Liver (tissue), 3 donors: ENCODE data around the gene PCDHGC4.

Source experiments
- EGR1 ChIP-seq, 2 donors: IDR thresholded peaks; 2 replicates each; pipeline ENCODE4 v1.6.1; 2016 to 2018; ENCODE audit warnings: antibody characterized with exemption in 2 of 2, low read depth in 2 of 2
- FOXA2 ChIP-seq: IDR thresholded peaks from 2 replicates; pipeline ENCODE4 v1.6.1; 2016; ENCODE audit warnings: antibody characterized with exemption
- RAD21 ChIP-seq, 2 donors: IDR thresholded peaks; 2 replicates each; pipeline ENCODE4 v1.6.1; 2016; ENCODE audit warnings: antibody characterized with exemption in 2 of 2, mild to moderate bottlenecking in 2 of 2
- TAF1 ChIP-seq: conservative IDR thresholded peaks from 2 replicates; pipeline ENCODE4 v1.6.1; 2016; ENCODE audit warnings: antibody characterized with exemption, mild to moderate bottlenecking
- TF ChIP-seq, protein P1 (sequence below): IDR thresholded peaks from 2 replicates; pipeline ENCODE4 v1.6.1; 2016; ENCODE audit warnings: antibody characterized with exemption
- TF ChIP-seq, protein P2 (sequence below): fragments of 150-350 bp; IDR thresholded peaks from 2 replicates; pipeline ENCODE4 v1.5.1; 2017; ENCODE audit warnings: improper control_type of control experiment, low read depth, low read length; ENCODE audit not compliant: missing input control
- donor health status: healthy.
- donor health status: healthy.

DNA sequence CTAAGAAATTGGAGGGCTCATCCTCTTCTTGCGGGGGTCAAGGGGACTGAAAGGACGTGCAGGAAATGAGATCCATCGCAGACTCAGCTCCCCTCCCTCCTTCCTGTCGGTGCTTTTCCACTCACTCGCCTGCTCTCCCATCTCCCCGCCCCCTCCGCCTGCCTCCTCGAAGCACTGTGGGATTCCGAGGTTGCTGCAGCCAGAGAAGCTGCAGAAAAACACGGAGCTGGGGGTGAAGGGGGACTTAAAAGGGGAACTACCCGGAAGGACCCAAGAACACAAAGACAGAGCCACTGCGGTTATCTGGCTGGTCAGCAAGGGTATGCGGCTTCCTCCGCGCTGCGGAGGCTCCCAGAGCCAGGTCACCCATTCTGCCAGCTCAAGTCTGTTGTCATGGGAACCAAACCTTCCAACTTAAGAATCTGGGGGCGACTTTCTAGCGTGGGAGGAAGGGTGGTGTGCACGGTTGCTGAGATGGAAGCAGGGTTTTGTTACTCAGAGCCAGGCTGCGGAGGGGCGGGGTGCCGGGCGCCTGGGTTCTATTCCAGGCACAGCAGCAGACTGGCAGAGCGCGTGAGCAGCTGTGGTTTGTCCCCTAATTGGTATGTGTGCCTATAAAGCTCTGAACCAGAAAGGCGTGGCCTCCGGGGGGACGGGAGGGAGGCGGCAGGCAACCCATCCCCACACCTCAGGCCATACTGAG, 28.9 kb downstream of the PCDHGC4 start:
- TF ChIP-seq, protein P1, sequence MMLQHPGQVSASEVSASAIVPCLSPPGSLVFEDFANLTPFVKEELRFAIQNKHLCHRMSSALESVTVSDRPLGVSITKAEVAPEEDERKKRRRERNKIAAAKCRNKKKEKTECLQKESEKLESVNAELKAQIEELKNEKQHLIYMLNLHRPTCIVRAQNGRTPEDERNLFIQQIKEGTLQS = no peak
- TF ChIP-seq RAD21 (IDR thresholded peaks at IDR 0.05) (no peak), EGR1 (IDR thresholded peaks at IDR 0.05; ENCODE audit: low read depth in 2 of 2) (no peak), TAF1 (no peak), FOXA2 (no peak)
- TF ChIP-seq, protein P2, sequence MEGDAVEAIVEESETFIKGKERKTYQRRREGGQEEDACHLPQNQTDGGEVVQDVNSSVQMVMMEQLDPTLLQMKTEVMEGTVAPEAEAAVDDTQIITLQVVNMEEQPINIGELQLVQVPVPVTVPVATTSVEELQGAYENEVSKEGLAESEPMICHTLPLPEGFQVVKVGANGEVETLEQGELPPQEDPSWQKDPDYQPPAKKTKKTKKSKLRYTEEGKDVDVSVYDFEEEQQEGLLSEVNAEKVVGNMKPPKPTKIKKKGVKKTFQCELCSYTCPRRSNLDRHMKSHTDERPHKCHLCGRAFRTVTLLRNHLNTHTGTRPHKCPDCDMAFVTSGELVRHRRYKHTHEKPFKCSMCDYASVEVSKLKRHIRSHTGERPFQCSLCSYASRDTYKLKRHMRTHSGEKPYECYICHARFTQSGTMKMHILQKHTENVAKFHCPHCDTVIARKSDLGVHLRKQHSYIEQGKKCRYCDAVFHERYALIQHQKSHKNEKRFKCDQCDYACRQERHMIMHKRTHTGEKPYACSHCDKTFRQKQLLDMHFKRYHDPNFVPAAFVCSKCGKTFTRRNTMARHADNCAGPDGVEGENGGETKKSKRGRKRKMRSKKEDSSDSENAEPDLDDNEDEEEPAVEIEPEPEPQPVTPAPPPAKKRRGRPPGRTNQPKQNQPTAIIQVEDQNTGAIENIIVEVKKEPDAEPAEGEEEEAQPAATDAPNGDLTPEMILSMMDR = no peak
